Lower leg skin (tissue), 4 donors: ENCODE measurements around the gene DIAPH1. TPM values are rescaled to one million over a fixed set of nuclear protein-coding genes. Genes with fewer than 3 reads are reported as not detected.

Experiments used
- DNase-seq, 2 donors: peaks; one replicate each; pipeline ENCODE4 v3.0.0-alpha.2; 2019; ENCODE audit warnings: low spot score in 2 of 2
- H3K4me3 ChIP-seq: fragments of 200-600 bp; sonication (generic); 2 replicates; pipeline ENCODE4 v1.5.1; 2017; ENCODE audit warnings: mild to moderate bottlenecking, low read depth; ENCODE audit not compliant: poor library complexity, severe bottlenecking
- POLR2A ChIP-seq, 2 donors: fragments of 450-650 bp; IDR thresholded peaks; one replicate each; pipeline ENCODE4 v1.6.1; 2016 to 2017; ENCODE audit warnings: antibody characterized with exemption in 2 of 2, mild to moderate bottlenecking in 1 of 2, moderate library complexity in 1 of 2
- WGBS, 2 donors: methylation state at CpG; one replicate each; pipeline ENCODE4 v1.1.5; 2018; 5-methylcytosine and 5-hydroxymethylcytosine counted together
- intact Hi-C: fragments of 100-400 bp; cut with DNase I; formaldehyde crosslinking; loops from one replicate; pipeline ENCODE4 v1.15.0; 2023; ENCODE audit warnings: low total_unique reads
- total RNA-seq, 4 donors: library from RNA; depleted of rRNA; stranded (reverse); fragments of >200 nt; gene quantifications; one replicate each; pipeline ENCODE4 v1.1.0, GENCODE V29; 2016
- TF ChIP-seq, protein P1 (sequence below), 3 donors: fragments of 450-650 bp; IDR thresholded peaks; one replicate each; pipeline ENCODE4 v1.5.1; 2016; ENCODE audit warnings: antibody characterized with exemption in 3 of 3, mild to moderate bottlenecking in 3 of 3, moderate library complexity in 2 of 3

Gene DIAPH1
- total RNA-seq, 4 donors from 2014 or later = 64.9 to 101 (median 88.7) TPM

DNA sequence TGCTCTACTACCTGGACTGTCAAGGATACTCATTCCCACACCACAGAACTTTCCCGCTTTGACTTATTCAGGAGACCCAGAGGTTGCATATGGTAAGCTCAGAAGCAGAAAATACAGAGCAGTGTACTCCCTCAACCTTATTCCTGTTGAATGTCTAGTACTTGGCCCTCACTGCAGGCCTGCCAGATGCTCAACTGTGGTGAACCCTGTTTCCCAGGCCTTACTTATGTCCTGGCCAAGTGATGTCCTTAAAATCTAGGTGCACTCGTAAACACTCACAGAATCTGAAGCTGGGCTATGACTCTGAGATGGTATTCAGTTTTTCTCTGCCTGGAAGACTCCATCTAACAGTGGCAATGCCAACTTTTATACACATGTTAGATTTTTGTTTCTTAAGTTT is 21.0 kb downstream of the DIAPH1 start:
- no peak for DNase-seq
- no peak overlapping the region for H3K4me3 ChIP-seq
- TF ChIP-seq, protein P1, sequence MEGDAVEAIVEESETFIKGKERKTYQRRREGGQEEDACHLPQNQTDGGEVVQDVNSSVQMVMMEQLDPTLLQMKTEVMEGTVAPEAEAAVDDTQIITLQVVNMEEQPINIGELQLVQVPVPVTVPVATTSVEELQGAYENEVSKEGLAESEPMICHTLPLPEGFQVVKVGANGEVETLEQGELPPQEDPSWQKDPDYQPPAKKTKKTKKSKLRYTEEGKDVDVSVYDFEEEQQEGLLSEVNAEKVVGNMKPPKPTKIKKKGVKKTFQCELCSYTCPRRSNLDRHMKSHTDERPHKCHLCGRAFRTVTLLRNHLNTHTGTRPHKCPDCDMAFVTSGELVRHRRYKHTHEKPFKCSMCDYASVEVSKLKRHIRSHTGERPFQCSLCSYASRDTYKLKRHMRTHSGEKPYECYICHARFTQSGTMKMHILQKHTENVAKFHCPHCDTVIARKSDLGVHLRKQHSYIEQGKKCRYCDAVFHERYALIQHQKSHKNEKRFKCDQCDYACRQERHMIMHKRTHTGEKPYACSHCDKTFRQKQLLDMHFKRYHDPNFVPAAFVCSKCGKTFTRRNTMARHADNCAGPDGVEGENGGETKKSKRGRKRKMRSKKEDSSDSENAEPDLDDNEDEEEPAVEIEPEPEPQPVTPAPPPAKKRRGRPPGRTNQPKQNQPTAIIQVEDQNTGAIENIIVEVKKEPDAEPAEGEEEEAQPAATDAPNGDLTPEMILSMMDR (IDR thresholded peaks at IDR 0.05) = no peak
- TF ChIP-seq POLR2A (IDR thresholded peaks at IDR 0.05) = no peak
- intact Hi-C loops = no loop called here
- WGBS, 2 donors = 98 to 99% methylated on average over 2 of the region's 2 CpGs

DNA sequence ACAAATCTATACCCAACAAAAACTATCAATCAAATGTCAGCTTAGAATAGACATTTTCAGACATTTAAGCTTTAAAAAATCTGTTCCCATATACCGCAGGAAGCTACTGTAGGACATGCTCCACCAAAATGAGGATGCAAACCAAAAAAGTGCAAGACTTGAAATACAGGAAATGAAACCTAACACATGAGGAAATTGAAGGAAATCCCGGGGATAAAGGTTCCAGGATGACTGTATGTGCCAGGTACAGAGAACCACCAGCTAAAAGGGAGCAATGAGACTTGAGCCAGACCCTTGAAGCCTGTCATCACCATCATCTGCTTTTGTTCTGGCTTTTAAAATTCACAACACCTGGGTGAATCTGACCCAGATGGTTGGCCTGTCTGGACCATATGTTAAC is 21.4 kb downstream of the DIAPH1 start:
- DNase-seq = no peak
- TF ChIP-seq, protein P1 (IDR thresholded peaks at IDR 0.05) = no peak
- TF ChIP-seq POLR2A (IDR thresholded peaks at IDR 0.05) = no peak
- intact Hi-C loops = no loop called here
- no peak overlapping the region for H3K4me3 ChIP-seq
- WGBS, 2 donors = 62 to 73% methylated on average over 2 of the region's 2 CpGs

GRCh38 chr5:141596867-141597266 is 21.9 kb downstream of the DIAPH1 start:
- intact Hi-C loops = no loop called here
- no peak for TF ChIP-seq POLR2A (IDR thresholded peaks at IDR 0.05)
- TF ChIP-seq, protein P1 (IDR thresholded peaks at IDR 0.05) = no peak
- WGBS, 2 donors = 93 to 95% methylated on average over 1 of the region's 1 CpG
- H3K4me3 ChIP-seq = no peak overlapping the region
- no peak for DNase-seq

DNA sequence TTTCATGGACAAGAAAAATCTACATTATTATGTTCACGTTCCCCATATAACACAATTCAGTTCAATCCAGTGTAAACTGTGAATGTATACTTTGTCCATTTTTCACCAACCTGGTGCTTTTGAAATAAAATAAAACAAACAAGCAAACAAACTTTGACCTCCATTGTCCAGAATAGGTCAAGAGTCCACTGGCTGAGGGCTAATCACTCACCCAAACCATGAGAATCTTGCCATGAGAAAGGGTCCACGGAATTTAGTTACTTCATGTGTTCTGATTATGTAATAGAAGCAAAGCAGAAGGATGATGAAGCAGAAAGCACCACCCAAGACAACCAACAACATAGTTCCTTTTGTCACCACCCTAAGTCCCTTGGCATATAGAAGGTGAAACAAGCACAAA is 28.7 kb downstream of the DIAPH1 start:
- no peak for DNase-seq
- intact Hi-C loops = no loop called here
- WGBS, 2 donors = 72 to 77% methylated on average over 2 of the region's 2 CpGs
- no peak overlapping the region for H3K4me3 ChIP-seq
- TF ChIP-seq, protein P1 (IDR thresholded peaks at IDR 0.05) = no peak
- no peak for TF ChIP-seq POLR2A (IDR thresholded peaks at IDR 0.05)

GRCh38 chr5:141586246-141586645 is 32.6 kb downstream of the DIAPH1 start:
- H3K4me3 ChIP-seq = no peak overlapping the region
- no peak for DNase-seq
- TF ChIP-seq, protein P1 (IDR thresholded peaks at IDR 0.05) = no peak
- TF ChIP-seq POLR2A (IDR thresholded peaks at IDR 0.05) = no peak
- intact Hi-C loops = no loop called here
- WGBS, 2 donors = 90 to 94% methylated on average over 1 of the region's 1 CpG

DNA sequence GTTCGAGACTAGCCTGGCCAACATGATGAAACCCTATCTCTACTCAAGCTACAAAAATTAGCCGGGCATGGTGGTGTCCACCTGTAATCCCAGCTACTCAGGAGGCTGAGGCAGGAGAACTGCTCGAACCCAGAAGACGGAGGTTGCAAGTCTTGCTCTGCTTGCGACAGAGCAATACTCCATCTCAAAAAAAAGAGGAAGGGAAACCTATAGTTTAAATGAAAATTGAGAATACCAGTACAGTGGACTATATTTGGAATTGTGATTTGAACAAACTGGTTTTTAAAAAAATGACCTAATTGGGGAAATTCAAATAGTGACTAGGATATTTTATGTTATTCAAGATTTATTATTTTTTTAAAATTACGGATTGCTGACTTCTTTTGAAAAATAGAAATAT is 33.2 kb downstream of the DIAPH1 start:
- WGBS, 2 donors = 87 to 89% methylated on average over 6 of the region's 6 CpGs
- no peak overlapping the region for H3K4me3 ChIP-seq
- TF ChIP-seq POLR2A (IDR thresholded peaks at IDR 0.05) = no peak
- TF ChIP-seq, protein P1 (IDR thresholded peaks at IDR 0.05) = no peak
- DNase-seq = no peak
- intact Hi-C loops = no loop called here
